Measurements from ENCODE around the gene UBASH3B. TPM values are rescaled to one million over a fixed set of nuclear protein-coding genes. Genes with fewer than 3 reads are reported as not detected.
A peak's percentile ranks its signal among the peaks of the same experiment; 100 is the strongest.

UBASH3B gene
- total and polyA plus RNA-seq, 2 of the 13 experiments (the other 11 are each of a cell fraction or from before 2014, with no cell fraction given) = 4.4 to 7.6 TPM

DNA sequence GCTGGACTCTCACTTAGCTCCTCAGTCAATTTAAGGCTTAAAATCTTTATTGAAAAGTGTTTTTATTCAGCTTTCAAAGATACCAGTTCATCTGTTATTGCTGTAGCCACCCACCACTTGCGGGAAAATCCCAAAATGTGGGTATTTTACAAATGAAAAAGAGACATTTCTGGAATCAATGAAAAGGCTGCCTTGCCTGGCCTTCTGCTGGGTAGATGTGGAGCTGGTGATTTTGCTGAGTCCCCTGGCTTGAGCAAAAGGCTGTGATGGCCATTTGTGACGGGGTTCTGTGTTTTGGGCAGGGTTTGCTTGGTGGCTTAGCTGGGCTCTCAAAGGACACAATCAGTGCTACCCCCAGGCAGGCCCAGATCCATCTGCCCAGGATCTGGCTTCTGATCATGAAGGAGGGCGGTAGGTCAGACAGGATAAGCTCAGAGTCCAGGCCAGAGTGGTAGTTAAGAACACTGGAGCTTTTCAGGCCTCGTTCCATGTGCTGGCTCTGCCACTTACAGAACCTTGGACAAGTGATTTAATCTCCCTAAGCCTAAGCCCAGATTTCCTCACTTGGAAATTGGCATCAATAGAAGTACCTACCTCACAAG lies 36.1 kb downstream of the UBASH3B start:
- 60% methylated on average over 4 of the region's 4 CpGs for WGBS (ENCODE audit: low lambda C conversion rate)
- DNase-seq (ENCODE audit: low spot score) (peak; percentile 60), ATAC-seq (peak; percentile 92), FAIRE-seq (no peak)
- H3K4me3 ChIP-seq (replicated peaks in 1 of 3; ENCODE audit: insufficient read depth in 1 of 3, low read depth in 2 of 3, low read length in 3 of 3) = no peak overlapping the region
- H3K4me2 ChIP-seq (ENCODE audit: low read depth, low read length) = 0 out of 2 replicates have a peak overlapping the region, but pooled peaks have one; percentile 5
- no peaks in the 10 kb centered on the region for H3K9me3 ChIP-seq (ENCODE audit: low read length)
- ChIA-PET POLR2A (interaction anchor here (1.1 kb wide), 2 partner anchors 15 to 17 kb away, joined by 3 to 4 read pairs; no protein-coding TSS in a partner anchor), CTCF (ENCODE audit: low intra/inter-chr PET ratio, low total read pairs) (no interaction called here)
- in situ Hi-C loops (cut with HindIII; ENCODE audit: extremely low pct_ligation_motif_present, low pct_unique_long_range_greater_than_20kb) (no loop called here), intact Hi-C loops (cut with micrococcal nuclease; ENCODE audit: unreplicated experiment) (no loop called here)
- no TSS peak for BruUV-seq (replicated peaks)
- H2AFZ ChIP-seq (ENCODE audit: low read length) = peak overlapping the region; percentile 39
- H3K4me1 ChIP-seq (ENCODE audit: insufficient read depth, low read length) = peaks cover 27% of the 10 kb centered on the region
- H3K79me2 ChIP-seq (ENCODE audit: insufficient read depth, low read length) = no peaks in the 10 kb centered on the region
- H3K36me3 ChIP-seq (replicated peaks in 1 of 2; ENCODE audit: control insufficient read depth in 1 of 2, insufficient read depth in 2 of 2, low read length in 2 of 2) = no peaks in the 10 kb centered on the region; a peak in 1 of 5 replicates
- no peak overlapping the region for H3K27ac ChIP-seq (ENCODE audit: extremely low read length, insufficient read depth, low read length)
- peak overlapping the region; percentile 10; the same call in 1 of the 2 replicates for H3K9ac ChIP-seq (ENCODE audit: insufficient read depth, low read depth, low read length)
- no peaks in the 10 kb centered on the region for H3K27me3 ChIP-seq (ENCODE audit: control insufficient read depth in 1 of 2, insufficient read depth in 2 of 2, low read length in 2 of 2)
- no peaks in the 10 kb centered on the region for H4K20me1 ChIP-seq (ENCODE audit: insufficient read depth, low read length)
- TF ChIP-seq HNF4A (CRISPR knock-in tag; IDR thresholded peaks at IDR 0.05) = peak; percentile 53
- TF ChIP-seq POLR2A (IDR thresholded peaks at IDR 0.05; ENCODE audit: insufficient read depth in 1 of 2, low read depth in 2 of 2, low read length in 2 of 2) = no peak
- no peak for TF ChIP-seq NR2F6 (IDR thresholded peaks at IDR 0.05)
- TF ChIP-seq NR2F6 (CRISPR knock-in tag; IDR thresholded peaks at IDR 0.05) = peak; percentile 42; the same call in 1 of the 2 replicates
- TF ChIP-seq, protein P1, sequence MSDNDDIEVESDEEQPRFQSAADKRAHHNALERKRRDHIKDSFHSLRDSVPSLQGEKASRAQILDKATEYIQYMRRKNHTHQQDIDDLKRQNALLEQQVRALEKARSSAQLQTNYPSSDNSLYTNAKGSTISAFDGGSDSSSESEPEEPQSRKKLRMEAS (IDR thresholded peaks at IDR 0.05) = peak; percentile 38; the same call in 1 of the 2 replicates
- TF ChIP-seq, protein P2, sequence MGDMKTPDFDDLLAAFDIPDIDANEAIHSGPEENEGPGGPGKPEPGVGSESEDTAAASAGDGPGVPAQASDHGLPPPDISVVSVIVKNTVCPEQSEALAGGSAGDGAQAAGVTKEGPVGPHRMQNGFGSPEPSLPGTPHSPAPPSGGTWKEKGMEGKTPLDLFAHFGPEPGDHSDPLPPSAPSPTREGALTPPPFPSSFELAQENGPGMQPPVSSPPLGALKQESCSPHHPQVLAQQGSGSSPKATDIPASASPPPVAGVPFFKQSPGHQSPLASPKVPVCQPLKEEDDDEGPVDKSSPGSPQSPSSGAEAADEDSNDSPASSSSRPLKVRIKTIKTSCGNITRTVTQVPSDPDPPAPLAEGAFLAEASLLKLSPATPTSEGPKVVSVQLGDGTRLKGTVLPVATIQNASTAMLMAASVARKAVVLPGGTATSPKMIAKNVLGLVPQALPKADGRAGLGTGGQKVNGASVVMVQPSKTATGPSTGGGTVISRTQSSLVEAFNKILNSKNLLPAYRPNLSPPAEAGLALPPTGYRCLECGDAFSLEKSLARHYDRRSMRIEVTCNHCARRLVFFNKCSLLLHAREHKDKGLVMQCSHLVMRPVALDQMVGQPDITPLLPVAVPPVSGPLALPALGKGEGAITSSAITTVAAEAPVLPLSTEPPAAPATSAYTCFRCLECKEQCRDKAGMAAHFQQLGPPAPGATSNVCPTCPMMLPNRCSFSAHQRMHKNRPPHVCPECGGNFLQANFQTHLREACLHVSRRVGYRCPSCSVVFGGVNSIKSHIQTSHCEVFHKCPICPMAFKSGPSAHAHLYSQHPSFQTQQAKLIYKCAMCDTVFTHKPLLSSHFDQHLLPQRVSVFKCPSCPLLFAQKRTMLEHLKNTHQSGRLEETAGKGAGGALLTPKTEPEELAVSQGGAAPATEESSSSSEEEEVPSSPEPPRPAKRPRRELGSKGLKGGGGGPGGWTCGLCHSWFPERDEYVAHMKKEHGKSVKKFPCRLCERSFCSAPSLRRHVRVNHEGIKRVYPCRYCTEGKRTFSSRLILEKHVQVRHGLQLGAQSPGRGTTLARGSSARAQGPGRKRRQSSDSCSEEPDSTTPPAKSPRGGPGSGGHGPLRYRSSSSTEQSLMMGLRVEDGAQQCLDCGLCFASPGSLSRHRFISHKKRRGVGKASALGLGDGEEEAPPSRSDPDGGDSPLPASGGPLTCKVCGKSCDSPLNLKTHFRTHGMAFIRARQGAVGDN (CRISPR knock-in tag; IDR thresholded peaks at IDR 0.05) = peak; percentile 37
- peak; percentile 33 for TF ChIP-seq ZFY (CRISPR knock-in tag; IDR thresholded peaks at IDR 0.05)
- TF ChIP-seq GTF2F1 (IDR thresholded peaks at IDR 0.05; ENCODE audit: low read length) = no peak
- TF ChIP-seq, protein P3, sequence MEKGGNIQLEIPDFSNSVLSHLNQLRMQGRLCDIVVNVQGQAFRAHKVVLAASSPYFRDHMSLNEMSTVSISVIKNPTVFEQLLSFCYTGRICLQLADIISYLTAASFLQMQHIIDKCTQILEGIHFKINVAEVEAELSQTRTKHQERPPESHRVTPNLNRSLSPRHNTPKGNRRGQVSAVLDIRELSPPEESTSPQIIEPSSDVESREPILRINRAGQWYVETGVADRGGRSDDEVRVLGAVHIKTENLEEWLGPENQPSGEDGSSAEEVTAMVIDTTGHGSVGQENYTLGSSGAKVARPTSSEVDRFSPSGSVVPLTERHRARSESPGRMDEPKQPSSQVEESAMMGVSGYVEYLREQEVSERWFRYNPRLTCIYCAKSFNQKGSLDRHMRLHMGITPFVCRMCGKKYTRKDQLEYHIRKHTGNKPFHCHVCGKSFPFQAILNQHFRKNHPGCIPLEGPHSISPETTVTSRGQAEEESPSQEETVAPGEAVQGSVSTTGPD (CRISPR knock-in tag; IDR thresholded peaks at IDR 0.05) = no peak
- 0 out of 2 replicates have a peak, but pooled peaks have one; percentile 27 for TF ChIP-seq MYC (CRISPR knock-in tag; IDR thresholded peaks at IDR 0.05; ENCODE audit: borderline replicate concordance)
- TF ChIP-seq ZFX (CRISPR knock-in tag; IDR thresholded peaks at IDR 0.05; ENCODE audit: low read depth) = peak; percentile 38; the same call in 1 of the 2 replicates

All from HepG2 (cell line).